Tibial nerve (tissue), 4 donors: Measurements from ENCODE around the gene PHF21B. TPM values are rescaled to one million over a fixed set of nuclear protein-coding genes. Genes with fewer than 3 reads are reported as not detected.

Experiments used
- DNase-seq, 2 donors: peaks; one replicate each; pipeline ENCODE4 v3.0.0-alpha.2; 2019; ENCODE audit warnings: low spot score in 2 of 2
- H3K27ac ChIP-seq, 4 donors: fragments of 200-600 bp; sonication (generic) in 3 of 4; one replicate each; pipeline ENCODE4 v1.5.1; 2017 to 2019; ENCODE audit warnings: mild to moderate bottlenecking in 1 of 4
- H3K27me3 ChIP-seq, 2 donors: fragments of 200-600 bp; sonication (generic) in 1 of 2; one replicate each; pipeline versions ENCODE4 v1.5.1 to v1.6.0; 2017 to 2019
- H3K36me3 ChIP-seq, 3 donors: fragments of 200-600 bp; sonication (generic); one replicate each; pipeline ENCODE4 v1.5.1; 2018 to 2019
- H3K4me1 ChIP-seq, 4 donors: fragments of 200-600 bp; sonication (generic) in 3 of 4; one replicate each; pipeline ENCODE4 v1.5.1; 2017 to 2019
- H3K4me3 ChIP-seq, 4 donors: fragments of 200-600 bp; sonication (generic) in 3 of 4; one replicate each; pipeline ENCODE4 v1.5.1; 2017 to 2019; ENCODE audit warnings: mild to moderate bottlenecking in 1 of 4, moderate library complexity in 1 of 4
- H3K9me3 ChIP-seq, 4 donors: fragments of 200-600 bp; sonication (generic) in 3 of 4; one replicate each; pipeline ENCODE4 v1.5.1; 2017 to 2019
- CTCF ChIP-seq, 5 experiments: fragments of 200-600 bp in 3 of 5; fragments of 450-650 bp in 2 of 5; sonication (generic) in 3 of 5; IDR thresholded peaks; one replicate each; pipeline ENCODE4 v1.5.1; 2016 to 2019; ENCODE audit warnings: antibody characterized with exemption in 5 of 5, mild to moderate bottlenecking in 3 of 5, moderate library complexity in 2 of 5
- EP300 ChIP-seq, 2 donors: sonication (generic); formaldehyde crosslinking; IDR thresholded peaks; one replicate each; pipeline ENCODE4 v1.6.1; 2017; ENCODE audit warnings: antibody characterized with exemption in 2 of 2, mild to moderate bottlenecking in 1 of 2
- POLR2A ChIP-seq, 2 donors: fragments of 450-650 bp; IDR thresholded peaks; one replicate each; pipeline ENCODE4 v1.6.1; 2017; ENCODE audit warnings: antibody characterized with exemption in 2 of 2, mild to moderate bottlenecking in 2 of 2, moderate library complexity in 2 of 2
- WGBS, 2 donors: methylation state at CpG; one replicate each; pipeline ENCODE4 v1.1.5; 2018; 5-methylcytosine and 5-hydroxymethylcytosine counted together
- total RNA-seq, 4 donors: library from RNA; depleted of rRNA; stranded (reverse); fragments of >200 nt; gene quantifications; one replicate each; pipeline ENCODE4 v1.1.0, GENCODE V29; 2016

Gene PHF21B
- total RNA-seq, 4 donors from 2014 or later = 0.39 to 4.2 (median 0.90) TPM; not detected in 1

GRCh38 chr22:44840611-44841322, 169.0 kb downstream of the PHF21B start:
- no peak for TF ChIP-seq CTCF (IDR thresholded peaks at IDR 0.05)
- no peak for TF ChIP-seq EP300 (IDR thresholded peaks at IDR 0.05)
- no peak for TF ChIP-seq POLR2A (IDR thresholded peaks at IDR 0.05)
- no peak overlapping the region for H3K27ac ChIP-seq
- no peak for DNase-seq
- peaks cover 0 to 7% (median 0%) of the 10 kb centered on the region in 3 donors for H3K36me3 ChIP-seq
- no peak overlapping the region for H3K4me3 ChIP-seq
- peaks cover 0 to 22% (median 4%) of the 10 kb centered on the region in 4 donors for H3K9me3 ChIP-seq
- no peaks in the 10 kb centered on the region for H3K4me1 ChIP-seq
- WGBS, 2 donors = 77 to 82% methylated on average over 29 to 30 of the region's 30 CpGs
- no peaks in the 10 kb centered on the region for H3K27me3 ChIP-seq

GRCh38 chr22:44839721-44840120, 170.1 kb downstream of the PHF21B start:
- H3K27ac ChIP-seq = no peak overlapping the region
- peaks cover 0 to 5% (median 0%) of the 10 kb centered on the region in 3 donors for H3K36me3 ChIP-seq
- no peak for TF ChIP-seq POLR2A (IDR thresholded peaks at IDR 0.05)
- TF ChIP-seq EP300 (IDR thresholded peaks at IDR 0.05) = no peak
- no peak for TF ChIP-seq CTCF (IDR thresholded peaks at IDR 0.05)
- no peak overlapping the region for H3K4me3 ChIP-seq
- H3K27me3 ChIP-seq = no peaks in the 10 kb centered on the region
- 88 to 95% methylated on average over 13 of the region's 13 CpGs for WGBS, 2 donors
- no peaks in the 10 kb centered on the region for H3K4me1 ChIP-seq
- DNase-seq = no peak
- peaks cover 0 to 26% (median 7%) of the 10 kb centered on the region in 4 donors for H3K9me3 ChIP-seq

GRCh38 chr22:44839061-44839460, 170.7 kb downstream of the PHF21B start:
- H3K36me3 ChIP-seq = peaks cover 0 to 5% (median 0%) of the 10 kb centered on the region in 3 donors
- no peak for DNase-seq
- H3K9me3 ChIP-seq = peaks cover 0 to 26% (median 8%) of the 10 kb centered on the region in 4 donors
- H3K27ac ChIP-seq = no peak overlapping the region
- H3K27me3 ChIP-seq = no peaks in the 10 kb centered on the region
- H3K4me1 ChIP-seq = no peaks in the 10 kb centered on the region
- H3K4me3 ChIP-seq = no peak overlapping the region
- no peak for TF ChIP-seq CTCF (IDR thresholded peaks at IDR 0.05)
- no peak for TF ChIP-seq EP300 (IDR thresholded peaks at IDR 0.05)
- no peak for TF ChIP-seq POLR2A (IDR thresholded peaks at IDR 0.05)
- WGBS, 2 donors = 68 to 72% methylated on average over 7 of the region's 7 CpGs

GRCh38 chr22:44838316-44839016, 171.3 kb downstream of the PHF21B start:
- no peaks in the 10 kb centered on the region for H3K27me3 ChIP-seq
- no peaks in the 10 kb centered on the region for H3K4me1 ChIP-seq
- no peak overlapping the region for H3K4me3 ChIP-seq
- TF ChIP-seq CTCF (IDR thresholded peaks at IDR 0.05) = no peak
- no peak for DNase-seq
- H3K36me3 ChIP-seq = peaks cover 0 to 5% (median 0%) of the 10 kb centered on the region in 3 donors
- WGBS, 2 donors = 84 to 86% methylated on average over 15 to 16 of the region's 16 CpGs
- H3K9me3 ChIP-seq = peaks cover 0 to 26% (median 6%) of the 10 kb centered on the region in 4 donors
- no peak overlapping the region for H3K27ac ChIP-seq

GRCh38 chr22:44837481-44837880, 172.3 kb downstream of the PHF21B start:
- H3K27me3 ChIP-seq = no peaks in the 10 kb centered on the region
- no peak for DNase-seq
- WGBS, 2 donors = 55 to 56% methylated on average over 15 of the region's 15 CpGs

More at GRCh38 chr22:44837481-44837880, 172.3 kb downstream of the PHF21B start:
- no peaks in the 10 kb centered on the region for H3K4me1 ChIP-seq
- peaks cover 0 to 33% (median 6%) of the 10 kb centered on the region in 4 donors for H3K9me3 ChIP-seq
- peaks cover 0 to 5% (median 0%) of the 10 kb centered on the region in 3 donors for H3K36me3 ChIP-seq
- no peak overlapping the region for H3K27ac ChIP-seq
- H3K4me3 ChIP-seq = no peak overlapping the region
- no peak for TF ChIP-seq CTCF (IDR thresholded peaks at IDR 0.05)
- TF ChIP-seq POLR2A (IDR thresholded peaks at IDR 0.05) = no peak
- no peak for TF ChIP-seq EP300 (IDR thresholded peaks at IDR 0.05)
